Stimulated activated CD8-positive, alpha-beta memory T cell treated with anti-CD3 and anti-CD28 coated beads, Interleukin-15, amount 100 ng/mL, for 24 hours (primary cell): ENCODE measurements around the gene PIPOX.

Source experiments
- DNase-seq: peaks from one replicate; pipeline ENCODE4 v3.0.0-alpha.2; 2020; ENCODE audit warnings: low read depth

The PIPOX gene

DNA sequence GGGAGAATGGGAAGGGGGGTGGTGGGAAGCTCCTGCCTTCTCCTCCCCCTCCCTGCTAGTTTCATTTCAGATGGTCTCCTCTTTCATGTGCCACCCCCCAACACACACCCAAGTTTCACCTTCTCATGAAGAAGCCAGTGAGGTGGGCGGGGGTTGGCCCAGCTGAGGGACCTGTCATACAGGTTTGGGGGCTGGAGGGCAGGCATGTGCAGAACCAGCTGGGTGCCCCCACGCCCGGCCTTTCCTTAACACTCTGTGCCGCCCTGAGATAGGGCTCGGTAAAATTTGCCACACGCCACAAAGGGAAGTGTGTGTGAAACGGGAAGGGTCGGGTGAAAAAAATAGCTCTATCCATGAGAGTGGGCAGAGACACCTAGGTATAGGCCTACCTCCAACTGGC, 57.4 kb downstream of the PIPOX start:
- DNase-seq, result no peak

DNA sequence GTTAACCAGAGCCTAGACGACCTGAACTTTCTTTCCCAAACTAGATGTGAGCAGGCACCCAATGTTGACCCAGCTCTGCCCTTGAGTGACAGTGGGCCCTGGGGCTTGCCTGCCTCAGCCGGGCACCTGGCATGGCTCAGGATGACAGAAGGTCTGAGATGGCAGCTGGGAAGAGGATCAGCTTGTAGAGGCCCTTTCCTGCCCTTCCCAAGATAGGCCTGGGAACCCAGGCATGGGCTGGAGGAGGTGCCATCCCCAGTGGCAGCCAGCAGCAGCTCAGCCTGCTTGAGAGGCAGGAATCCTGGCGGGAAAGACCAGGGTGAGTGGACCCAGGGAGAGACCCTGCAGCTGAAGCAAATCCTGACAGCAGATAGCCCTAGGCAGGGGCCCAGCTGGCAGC, 59.1 kb downstream of the PIPOX start:
- DNase-seq, result no peak

DNA sequence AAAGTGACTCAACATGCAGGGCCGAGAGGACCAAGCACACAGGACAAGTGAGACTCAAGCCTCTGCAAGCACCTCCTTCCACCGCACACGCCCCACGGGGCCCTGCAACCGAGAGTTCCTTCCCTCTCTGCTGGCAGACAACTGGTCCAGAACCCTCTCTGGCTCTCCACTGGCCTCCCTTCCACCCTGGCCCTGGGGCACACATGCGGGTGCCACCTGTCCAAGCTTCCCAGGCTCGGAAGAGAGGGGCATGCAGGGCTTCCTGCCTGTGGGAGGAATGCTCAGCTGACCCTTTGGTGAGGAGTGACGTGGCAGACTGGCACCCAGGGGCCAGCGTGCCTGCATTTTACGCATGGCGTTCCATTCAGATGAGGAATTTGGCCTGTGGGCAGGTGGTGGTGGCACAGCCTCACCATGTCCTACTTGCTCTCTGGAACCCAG, 59.8 kb downstream of the PIPOX start:
- no peak for DNase-seq

DNA sequence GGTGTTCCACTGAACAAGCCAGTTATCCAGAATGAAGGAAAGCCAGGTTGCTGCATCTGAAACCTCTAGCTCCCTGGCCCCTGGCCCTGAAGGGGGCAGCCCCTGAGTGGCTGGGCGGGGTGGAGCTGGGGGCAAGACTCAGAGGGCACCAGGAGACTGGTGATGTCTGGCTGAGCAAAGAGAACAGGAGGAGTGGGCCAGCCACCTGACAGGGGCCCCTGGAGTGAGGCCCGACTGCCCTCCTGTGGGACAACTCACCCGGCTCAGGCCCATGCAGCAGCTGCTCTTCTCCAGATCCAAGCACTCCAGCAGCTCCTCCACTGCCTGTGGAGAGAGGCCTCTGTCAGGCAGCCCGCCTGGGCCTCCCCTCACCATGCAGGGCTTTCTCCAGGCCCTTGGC, 60.4 kb downstream of the PIPOX start:
- DNase-seq, result no peak
